ENCODE results near the gene TMEM174. TPM values are rescaled to one million over a fixed set of nuclear protein-coding genes. Genes with fewer than 3 reads are reported as not detected.
"Not testable (repeated sequence)": the region's sequence is repeated elsewhere in the genome, so short reads cannot be mapped to it uniquely, and the experiment has no call there.

TMEM174 gene
- total and polyA plus RNA-seq, 2 donors (not counting 1 experiment from before 2014, with no cell fraction given): not detected

GRCh38 chr5:73219336-73219735 is 46.3 kb downstream of the TMEM174 start:
- peaks cover 47% of the 10 kb centered on the region for H3K27me3 Mint-ChIP-seq
- H3K4me3 Mint-ChIP-seq; H3K9me3 Mint-ChIP-seq (ENCODE audit: insufficient read depth); H4K20me1 ChIP-seq (ENCODE audit: control insufficient read depth, insufficient read depth, low read length, poor library complexity, severe bottlenecking); H3K4me3 ChIP-seq (ENCODE audit: control extremely low read depth in 1 of 5, extremely low read depth in 1 of 5, insufficient read depth in 1 of 5, low read depth in 2 of 5, low read length in 4 of 5); DNase-seq; H3K4me1 Mint-ChIP-seq; H3K79me2 ChIP-seq (ENCODE audit: control insufficient read depth, insufficient read depth, low read length); H3K27ac Mint-ChIP-seq; H3K36me3 ChIP-seq (replicated peaks in 1 of 2; ENCODE audit: control extremely low read depth in 1 of 2, control insufficient read depth in 1 of 2, extremely low read depth in 1 of 2, insufficient read depth in 2 of 2, low read length in 1 of 2); CTCF ChIA-PET; intact Hi-C loops (cut with micrococcal nuclease); ATAC-seq (ENCODE audit: low read depth); H3K4me2 ChIP-seq (replicated peaks; ENCODE audit: low read depth, low read length, poor library complexity, severe bottlenecking); H3K9ac ChIP-seq (ENCODE audit: low read length); H3K27ac ChIP-seq (ENCODE audit: low read length in 2 of 2); H3K9me3 ChIP-seq (ENCODE audit: control extremely low read depth in 1 of 3, control insufficient read depth in 2 of 3, insufficient read depth in 1 of 3, low read length in 2 of 3); H2AFZ ChIP-seq (ENCODE audit: insufficient read depth, low read depth, low read length, poor library complexity, severe bottlenecking); POLR2A ChIA-PET: not testable (repeated sequence)
- peaks cover 10 to 16% of the 10 kb centered on the region in 2 donors for H3K4me1 ChIP-seq (ENCODE audit: control insufficient read depth in 2 of 2, insufficient read depth in 2 of 2, low read length in 2 of 2)
- peaks cover 0 to 39% (median 25%) of the 10 kb centered on the region in 4 experiments for H3K27me3 ChIP-seq (replicated peaks in 1 of 4; ENCODE audit: control extremely low read depth in 1 of 4, control insufficient read depth in 3 of 4, insufficient read depth in 4 of 4, low read length in 3 of 4)
- 100% methylated on average over 1 of the region's 3 CpGs for WGBS (ENCODE audit: insufficient coverage)

- Histone ChIP-seq H3K4me3 (ENCODE audit: control extremely low read depth in 1 of 5, extremely low read depth in 1 of 5, insufficient read depth in 1 of 5, low read depth in 2 of 5, low read length in 4 of 5) (no peak overlapping the region), H4K20me1 (ENCODE audit: control insufficient read depth, insufficient read depth, low read length, poor library complexity, severe bottlenecking) (no peaks in the 10 kb centered on the region), H3K27me3 (replicated peaks in 1 of 4; ENCODE audit: control extremely low read depth in 1 of 4, control insufficient read depth in 3 of 4, insufficient read depth in 4 of 4, low read length in 3 of 4) (peaks cover 0 to 25% (median 14%) of the 10 kb centered on the region in 4 experiments), H3K9ac (ENCODE audit: low read length) (no peak overlapping the region), H3K4me1 (ENCODE audit: control insufficient read depth in 2 of 2, insufficient read depth in 2 of 2, low read length in 2 of 2) (peaks cover 2 to 3% of the 10 kb centered on the region in 2 donors), H3K36me3 (replicated peaks in 1 of 2; ENCODE audit: control extremely low read depth in 1 of 2, control insufficient read depth in 1 of 2, extremely low read depth in 1 of 2, insufficient read depth in 2 of 2, low read length in 1 of 2) (no peaks in the 10 kb centered on the region), H3K27ac (ENCODE audit: low read length in 2 of 2) (no peak overlapping the region), H3K79me2 (ENCODE audit: control insufficient read depth, insufficient read depth, low read length) (no peaks in the 10 kb centered on the region), H3K4me2 (replicated peaks; ENCODE audit: low read depth, low read length, poor library complexity, severe bottlenecking) (no peak overlapping the region), H2AFZ (ENCODE audit: insufficient read depth, low read depth, low read length, poor library complexity, severe bottlenecking) (no peak overlapping the region), H3K9me3 (ENCODE audit: control extremely low read depth in 1 of 3, control insufficient read depth in 2 of 3, insufficient read depth in 1 of 3, low read length in 2 of 3) (peaks cover 0 to 3% (median 0%) of the 10 kb centered on the region in 3 donors)
- intact Hi-C loops (cut with micrococcal nuclease): no loop called here
- no peak overlapping the region for H3K27ac Mint-ChIP-seq
- H3K27me3 Mint-ChIP-seq: peaks cover 41% of the 10 kb centered on the region
- TF ChIP-seq EZH2 (IDR thresholded peaks at IDR 0.05; ENCODE audit: borderline replicate concordance, insufficient read depth, low read depth, low read length, poor library complexity, severe bottlenecking) (no peak), CTCF (IDR thresholded peaks at IDR 0.05) (no peak)
- ChIA-PET POLR2A (no interaction called here), CTCF (no interaction called here)
- ATAC-seq (ENCODE audit: low read depth) (no peak), DNase-seq (no peak)
- no CpG with 5 or more reads among the region's 1 CpG for WGBS (ENCODE audit: insufficient coverage)
- H3K4me1 Mint-ChIP-seq: no peaks in the 10 kb centered on the region
- H3K9me3 Mint-ChIP-seq (ENCODE audit: insufficient read depth): no peaks in the 10 kb centered on the region
- no peak overlapping the region for H3K4me3 Mint-ChIP-seq
Observed at GRCh38 chr5:73221161-73221560, 48.2 kb downstream of the TMEM174 start.

Measured in B cell (primary cell).